Endothelial cell (in vitro differentiated cells): ENCODE data around the gene OR52E8. TPM values are rescaled to one million over a fixed set of nuclear protein-coding genes. Genes with fewer than 3 reads are reported as not detected.

Source experiments
- DNase-seq: peaks from one replicate; pipeline ENCODE4 v3.0.0; 2021; ENCODE audit warnings: low spot score
- H3K27ac Mint-ChIP-seq: one replicate; pipeline ENCODE4 v1.8.0; 2021; ENCODE audit warnings: mixed read lengths, inconsistent platforms; ENCODE audit not compliant: unreplicated experiment
- H3K27me3 Mint-ChIP-seq: one replicate; pipeline ENCODE4 v1.8.0; 2021; ENCODE audit warnings: mild to moderate bottlenecking, moderate library complexity, mixed read lengths, inconsistent platforms; ENCODE audit not compliant: unreplicated experiment
- H3K36me3 Mint-ChIP-seq: one replicate; pipeline ENCODE4 v1.8.0; 2021; ENCODE audit warnings: mild to moderate bottlenecking, low read depth, mixed read lengths, inconsistent platforms; ENCODE audit not compliant: unreplicated experiment
- H3K4me1 Mint-ChIP-seq: one replicate; pipeline ENCODE4 v1.8.0; 2021; ENCODE audit warnings: mild to moderate bottlenecking, mixed read lengths, inconsistent platforms; ENCODE audit not compliant: unreplicated experiment
- H3K4me3 Mint-ChIP-seq: one replicate; pipeline ENCODE4 v1.8.0; 2021; ENCODE audit warnings: mild to moderate bottlenecking, mixed read lengths, inconsistent platforms; ENCODE audit not compliant: unreplicated experiment
- H3K9me3 Mint-ChIP-seq: one replicate; pipeline ENCODE4 v1.8.0; 2021; ENCODE audit warnings: mixed read lengths, inconsistent platforms; ENCODE audit not compliant: unreplicated experiment
- long read RNA-seq: library from polyadenylated mRNA; unstranded; transcript quantifications from one replicate; pipeline ENCODE4 v2.0.0, GENCODE V29; 2020; ENCODE audit not compliant: unreplicated experiment
- total RNA-seq: library from RNA; stranded (reverse); fragmentation: NEBNext Ultra II Directional; extraction: Animal tissue kit (Norgen Biotek cat#: 25700); gene quantifications from one replicate; pipeline ENCODE4 v1.2.1, GENCODE V29; 2021; ENCODE audit not compliant: unreplicated experiment
- TF ChIP-seq, protein P1 (sequence below): fragments of 200-600 bp; sonication (generic); IDR thresholded peaks from one replicate; pipeline ENCODE4 v1.5.0; 2021; ENCODE audit warnings: antibody characterized with exemption; ENCODE audit not compliant: unreplicated experiment

Gene OR52E8
- not detected for total RNA-seq
- long read RNA-seq = 0 reads

DNA sequence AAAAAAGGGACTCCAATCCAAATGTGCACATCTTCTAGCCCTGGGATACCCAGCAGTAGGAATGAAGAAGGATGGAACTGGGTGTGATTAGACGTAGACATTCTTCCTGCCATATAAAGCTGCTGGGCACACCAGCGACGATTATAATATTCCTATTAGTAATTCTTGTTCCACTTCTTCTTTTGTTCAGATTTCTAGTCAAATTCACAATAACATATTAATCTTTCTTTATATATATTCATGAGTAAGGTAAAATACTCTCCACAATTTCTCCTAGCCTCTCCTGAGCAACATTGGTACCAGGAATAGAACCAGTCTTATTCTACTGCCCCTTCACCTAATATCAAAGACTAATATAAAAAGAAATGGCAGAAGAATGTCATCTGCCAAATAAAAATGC is at the start of gene OR52E8:
OR52E8 (minus strand) TSS at position 101 of the 400 bp plus-strand sequence; CDS start at position 101, 0 bp downstream.
- no peak for DNase-seq
- Mint-ChIP-seq H3K9me3 (no peaks in the 10 kb centered on the region), H3K27me3 (no peaks in the 10 kb centered on the region), H3K4me3 (no peak within 1 kb of the TSS), H3K36me3 (peaks cover 5% of the 10 kb centered on the region), H3K27ac (no peak within 1 kb of the TSS), H3K4me1 (no peaks in the 10 kb centered on the region)
- TF ChIP-seq, protein P1, sequence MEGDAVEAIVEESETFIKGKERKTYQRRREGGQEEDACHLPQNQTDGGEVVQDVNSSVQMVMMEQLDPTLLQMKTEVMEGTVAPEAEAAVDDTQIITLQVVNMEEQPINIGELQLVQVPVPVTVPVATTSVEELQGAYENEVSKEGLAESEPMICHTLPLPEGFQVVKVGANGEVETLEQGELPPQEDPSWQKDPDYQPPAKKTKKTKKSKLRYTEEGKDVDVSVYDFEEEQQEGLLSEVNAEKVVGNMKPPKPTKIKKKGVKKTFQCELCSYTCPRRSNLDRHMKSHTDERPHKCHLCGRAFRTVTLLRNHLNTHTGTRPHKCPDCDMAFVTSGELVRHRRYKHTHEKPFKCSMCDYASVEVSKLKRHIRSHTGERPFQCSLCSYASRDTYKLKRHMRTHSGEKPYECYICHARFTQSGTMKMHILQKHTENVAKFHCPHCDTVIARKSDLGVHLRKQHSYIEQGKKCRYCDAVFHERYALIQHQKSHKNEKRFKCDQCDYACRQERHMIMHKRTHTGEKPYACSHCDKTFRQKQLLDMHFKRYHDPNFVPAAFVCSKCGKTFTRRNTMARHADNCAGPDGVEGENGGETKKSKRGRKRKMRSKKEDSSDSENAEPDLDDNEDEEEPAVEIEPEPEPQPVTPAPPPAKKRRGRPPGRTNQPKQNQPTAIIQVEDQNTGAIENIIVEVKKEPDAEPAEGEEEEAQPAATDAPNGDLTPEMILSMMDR = no peak

DNA sequence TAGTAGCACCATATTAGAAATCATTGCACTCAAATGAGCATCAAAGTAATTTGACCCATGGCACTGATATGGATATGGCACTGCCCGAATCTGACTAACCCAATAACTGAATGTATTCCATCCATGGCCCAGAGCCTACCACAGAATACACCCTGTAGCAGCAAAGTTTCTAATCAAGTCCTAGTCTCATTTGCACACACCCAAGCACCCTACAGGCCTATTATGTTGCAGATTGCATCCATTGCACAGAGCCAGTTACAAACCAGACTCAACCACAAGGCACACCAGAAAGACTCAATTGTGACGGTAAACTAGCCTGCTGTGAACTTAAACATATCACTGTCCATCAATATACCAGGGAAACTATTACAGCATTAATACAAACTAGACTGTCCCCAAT is 42.0 kb upstream of the OR52E8 start:
- Mint-ChIP-seq H3K36me3 (no peaks in the 10 kb centered on the region), H3K4me1 (no peaks in the 10 kb centered on the region), H3K27me3 (no peaks in the 10 kb centered on the region), H3K4me3 (no peak overlapping the region), H3K27ac (no peak overlapping the region), H3K9me3 (no peaks in the 10 kb centered on the region)
- no peak for DNase-seq
- TF ChIP-seq, protein P1 = no peak

DNA sequence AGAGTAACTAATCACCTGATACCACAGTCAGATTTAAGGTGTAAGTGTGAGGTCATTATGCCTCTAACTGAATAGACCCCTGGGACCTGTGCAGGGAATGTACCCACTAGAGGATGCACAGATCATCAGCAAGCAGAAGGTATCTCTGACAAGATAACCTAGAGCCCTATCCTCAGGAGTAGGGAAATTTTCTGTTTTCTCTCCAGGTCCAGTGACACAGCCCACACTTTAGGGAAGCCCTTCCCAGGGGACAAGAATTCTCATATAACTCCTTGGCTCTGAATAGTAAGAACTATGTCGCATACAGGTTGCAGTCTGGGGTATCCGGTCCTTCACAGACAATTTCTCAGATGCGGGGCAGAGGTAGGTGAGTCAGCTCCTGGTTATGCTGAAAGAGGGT is 35.4 kb upstream of the OR52E8 start, which contains the start of gene OR52E5:
OR52E5 (plus strand) TSS at position 301 of the 400 bp plus-strand sequence. CDS start 7,569 bp downstream, outside the sequence.
- H3K9me3 Mint-ChIP-seq = no peaks in the 10 kb centered on the region
- no peak within 1 kb of the TSS for H3K4me3 Mint-ChIP-seq
- TF ChIP-seq, protein P1 = no peak
- H3K27me3 Mint-ChIP-seq = no peaks in the 10 kb centered on the region
- no peak within 1 kb of the TSS for H3K27ac Mint-ChIP-seq
- H3K36me3 Mint-ChIP-seq = no peaks in the 10 kb centered on the region
- peaks cover 5% of the 10 kb centered on the region for H3K4me1 Mint-ChIP-seq
- no peak for DNase-seq

DNA sequence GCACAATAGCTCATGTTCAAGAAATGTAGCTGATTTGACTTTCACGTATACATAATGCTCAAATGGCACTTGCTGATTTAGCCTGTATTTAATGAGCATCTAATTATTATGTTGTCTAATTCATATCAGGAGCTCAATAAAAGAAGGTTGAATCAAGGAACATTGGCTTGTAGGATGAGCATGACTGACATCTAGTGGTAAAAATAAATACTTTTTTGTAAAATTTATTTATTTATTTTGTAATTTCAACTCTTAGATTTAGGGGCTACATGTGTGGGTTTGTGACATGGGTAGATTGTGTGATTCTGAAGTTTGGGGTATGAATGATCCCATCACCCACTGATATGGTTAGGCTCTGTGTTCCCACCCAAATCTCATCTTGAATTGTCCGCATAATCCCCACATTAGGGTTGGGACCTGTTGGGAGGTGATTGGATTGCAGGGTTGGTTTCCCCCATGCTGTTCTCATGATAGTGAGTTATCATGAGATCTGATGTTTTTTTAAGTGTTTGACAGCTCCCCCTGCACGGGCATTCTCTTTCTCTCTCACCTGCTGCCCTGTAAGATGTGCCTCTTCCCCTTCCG is 33.8 kb upstream of the OR52E8 start:
- Mint-ChIP-seq H3K36me3 (no peaks in the 10 kb centered on the region), H3K9me3 (no peaks in the 10 kb centered on the region), H3K4me1 (peaks cover 5% of the 10 kb centered on the region), H3K27ac (no peak overlapping the region), H3K4me3 (no peak overlapping the region), H3K27me3 (no peaks in the 10 kb centered on the region)
- no peak for DNase-seq
- TF ChIP-seq, protein P1 = peak; percentile 88

DNA sequence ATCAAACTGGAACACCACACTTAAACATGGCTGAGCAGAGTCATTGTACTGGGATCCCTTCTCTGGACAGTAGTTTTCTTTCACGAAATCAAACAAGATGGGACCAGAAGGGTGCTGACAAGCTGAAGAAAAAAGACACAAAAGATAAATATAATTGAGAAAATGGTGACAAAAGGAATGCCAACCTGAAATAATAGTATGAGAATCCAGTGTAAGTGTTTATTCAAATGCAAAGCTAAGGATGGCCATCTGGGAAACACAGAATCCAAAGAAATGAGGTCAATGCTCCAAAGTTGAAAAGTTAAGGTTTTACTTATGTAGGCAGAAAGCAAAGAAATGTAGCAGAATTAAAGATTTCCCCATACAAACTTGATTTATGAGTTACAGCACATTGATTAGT is 30.2 kb upstream of the OR52E8 start:
- Mint-ChIP-seq H3K4me3 (no peak overlapping the region), H3K4me1 (peaks cover 5% of the 10 kb centered on the region), H3K36me3 (no peaks in the 10 kb centered on the region), H3K27ac (no peak overlapping the region), H3K9me3 (no peaks in the 10 kb centered on the region), H3K27me3 (no peaks in the 10 kb centered on the region)
- DNase-seq = no peak
- TF ChIP-seq, protein P1 = no peak
